Measurements from ENCODE around the gene DHX38. TPM values are rescaled to one million over a fixed set of nuclear protein-coding genes. Genes with fewer than 3 reads are reported as not detected.
A peak's percentile ranks its signal among the peaks of the same experiment; 100 is the strongest.

Gene DHX38
- total RNA-seq, 1 experiment from 2014 or later = 32.3 TPM

GRCh38 chr16:72120026-72120425 is 26.4 kb downstream of the DHX38 start:
- DNase-seq = no peak
- Histone ChIP-seq H3K4me1 (ENCODE audit: low read length) (no peaks in the 10 kb centered on the region), H3K4me2 (ENCODE audit: low read depth, low read length, poor library complexity, severe bottlenecking) (no peak overlapping the region), H3K27me3 (ENCODE audit: low read length) (no peaks in the 10 kb centered on the region), H4K20me1 (ENCODE audit: insufficient read depth, low read depth, low read length) (no peaks in the 10 kb centered on the region), H3K4me3 (ENCODE audit: low read length) (no peak overlapping the region), H3K27ac (ENCODE audit: low read length) (no peak overlapping the region), H3K79me2 (ENCODE audit: low read length) (no peaks in the 10 kb centered on the region), H3K9ac (ENCODE audit: low read length) (no peak overlapping the region), H2AFZ (ENCODE audit: low read length) (no peak overlapping the region), H3K36me3 (ENCODE audit: insufficient read depth, low read length) (no peaks in the 10 kb centered on the region), H3K9me2 (replicated peaks; ENCODE audit: insufficient read depth, low read length) (no peaks in the 10 kb centered on the region), H3K9me3 (ENCODE audit: low read length) (no peaks in the 10 kb centered on the region)

GRCh38 chr16:72122308-72122707 is 28.7 kb downstream of the DHX38 start:
- no peak overlapping the region for H2AFZ ChIP-seq (ENCODE audit: low read length)
- no peaks in the 10 kb centered on the region for H3K36me3 ChIP-seq (ENCODE audit: insufficient read depth, low read length)
- no peak overlapping the region for H3K4me3 ChIP-seq (ENCODE audit: low read length)
- H3K4me2 ChIP-seq (ENCODE audit: low read depth, low read length, poor library complexity, severe bottlenecking) = no peak overlapping the region
- no peaks in the 10 kb centered on the region for H3K79me2 ChIP-seq (ENCODE audit: low read length)
- no peaks in the 10 kb centered on the region for H3K27me3 ChIP-seq (ENCODE audit: low read length)
- no peak overlapping the region for H3K9ac ChIP-seq (ENCODE audit: low read length)
- no peak overlapping the region for H3K27ac ChIP-seq (ENCODE audit: low read length)
- H3K9me3 ChIP-seq (ENCODE audit: low read length) = no peaks in the 10 kb centered on the region
- H3K9me2 ChIP-seq (replicated peaks; ENCODE audit: insufficient read depth, low read length) = no peaks in the 10 kb centered on the region
- H4K20me1 ChIP-seq (ENCODE audit: insufficient read depth, low read depth, low read length) = no peaks in the 10 kb centered on the region
- no peaks in the 10 kb centered on the region for H3K4me1 ChIP-seq (ENCODE audit: low read length)
- no peak for DNase-seq

- no peak overlapping the region for H3K9ac ChIP-seq (ENCODE audit: low read length)
- no peaks in the 10 kb centered on the region for H3K9me3 ChIP-seq (ENCODE audit: low read length)
- no peaks in the 10 kb centered on the region for H3K79me2 ChIP-seq (ENCODE audit: low read length)
- no peak overlapping the region for H3K4me2 ChIP-seq (ENCODE audit: low read depth, low read length, poor library complexity, severe bottlenecking)
- no peak for DNase-seq
- no peak overlapping the region for H2AFZ ChIP-seq (ENCODE audit: low read length)
- no peaks in the 10 kb centered on the region for H3K4me1 ChIP-seq (ENCODE audit: low read length)
- no peaks in the 10 kb centered on the region for H3K27me3 ChIP-seq (ENCODE audit: low read length)
- H3K27ac ChIP-seq (ENCODE audit: low read length) = no peak overlapping the region
- H4K20me1 ChIP-seq (ENCODE audit: insufficient read depth, low read depth, low read length) = no peaks in the 10 kb centered on the region
- no peaks in the 10 kb centered on the region for H3K36me3 ChIP-seq (ENCODE audit: insufficient read depth, low read length)
- no peaks in the 10 kb centered on the region for H3K9me2 ChIP-seq (replicated peaks; ENCODE audit: insufficient read depth, low read length)
- H3K4me3 ChIP-seq (ENCODE audit: low read length) = no peak overlapping the region
These were observed 29.3 kb downstream of the DHX38 start for GRCh38 chr16:72122916-72123315.

GRCh38 chr16:72123426-72123825 is 29.8 kb downstream of the DHX38 start:
- Histone ChIP-seq H3K4me1 (ENCODE audit: low read length) (no peaks in the 10 kb centered on the region), H3K27me3 (ENCODE audit: low read length) (no peaks in the 10 kb centered on the region), H3K4me2 (ENCODE audit: low read depth, low read length, poor library complexity, severe bottlenecking) (no peak overlapping the region), H3K9me3 (ENCODE audit: low read length) (no peaks in the 10 kb centered on the region), H3K9ac (ENCODE audit: low read length) (no peak overlapping the region), H4K20me1 (ENCODE audit: insufficient read depth, low read depth, low read length) (no peaks in the 10 kb centered on the region), H3K4me3 (ENCODE audit: low read length) (no peak overlapping the region), H3K79me2 (ENCODE audit: low read length) (no peaks in the 10 kb centered on the region), H3K27ac (ENCODE audit: low read length) (no peak overlapping the region), H2AFZ (ENCODE audit: low read length) (no peak overlapping the region), H3K9me2 (replicated peaks; ENCODE audit: insufficient read depth, low read length) (no peaks in the 10 kb centered on the region), H3K36me3 (ENCODE audit: insufficient read depth, low read length) (no peaks in the 10 kb centered on the region)
- no peak for DNase-seq

- Histone ChIP-seq H3K4me1 (ENCODE audit: low read length) (no peaks in the 10 kb centered on the region), H3K27ac (ENCODE audit: low read length) (no peak overlapping the region), H4K20me1 (ENCODE audit: insufficient read depth, low read depth, low read length) (no peaks in the 10 kb centered on the region), H3K9me2 (replicated peaks; ENCODE audit: insufficient read depth, low read length) (no peaks in the 10 kb centered on the region), H3K9ac (ENCODE audit: low read length) (no peak overlapping the region), H3K4me2 (ENCODE audit: low read depth, low read length, poor library complexity, severe bottlenecking) (no peak overlapping the region), H3K27me3 (ENCODE audit: low read length) (no peaks in the 10 kb centered on the region), H3K79me2 (ENCODE audit: low read length) (no peaks in the 10 kb centered on the region), H2AFZ (ENCODE audit: low read length) (no peak overlapping the region), H3K4me3 (ENCODE audit: low read length) (no peak overlapping the region), H3K9me3 (ENCODE audit: low read length) (no peaks in the 10 kb centered on the region), H3K36me3 (ENCODE audit: insufficient read depth, low read length) (no peaks in the 10 kb centered on the region)
- DNase-seq = no peak
These were observed 30.5 kb downstream of the DHX38 start for GRCh38 chr16:72124148-72124547.

- H3K4me2 ChIP-seq (ENCODE audit: low read depth, low read length, poor library complexity, severe bottlenecking) = no peak overlapping the region
- no peak overlapping the region for H3K9ac ChIP-seq (ENCODE audit: low read length)
- no peaks in the 10 kb centered on the region for H3K79me2 ChIP-seq (ENCODE audit: low read length)
These were observed 31.4 kb downstream of the DHX38 start for GRCh38 chr16:72124761-72125634.

GRCh38 chr16:72125635-72126428 is 32.2 kb downstream of the DHX38 start:
- Histone ChIP-seq H3K4me3 (ENCODE audit: low read length) (no peak overlapping the region), H4K20me1 (ENCODE audit: insufficient read depth, low read depth, low read length) (no peaks in the 10 kb centered on the region), H2AFZ (ENCODE audit: low read length) (no peak overlapping the region), H3K9me3 (ENCODE audit: low read length) (no peaks in the 10 kb centered on the region), H3K79me2 (ENCODE audit: low read length) (no peaks in the 10 kb centered on the region), H3K27ac (ENCODE audit: low read length) (no peak overlapping the region), H3K27me3 (ENCODE audit: low read length) (no peaks in the 10 kb centered on the region), H3K9me2 (replicated peaks; ENCODE audit: insufficient read depth, low read length) (no peaks in the 10 kb centered on the region), H3K36me3 (ENCODE audit: insufficient read depth, low read length) (no peaks in the 10 kb centered on the region), H3K4me1 (ENCODE audit: low read length) (no peaks in the 10 kb centered on the region), H3K4me2 (ENCODE audit: low read depth, low read length, poor library complexity, severe bottlenecking) (no peak overlapping the region), H3K9ac (ENCODE audit: low read length) (no peak overlapping the region)
- no peak for DNase-seq

More at GRCh38 chr16:72124761-72125634, 31.4 kb downstream of the DHX38 start:
- Histone ChIP-seq H3K36me3 (ENCODE audit: insufficient read depth, low read length) (no peaks in the 10 kb centered on the region), H3K4me3 (ENCODE audit: low read length) (no peak overlapping the region), H3K9me2 (replicated peaks; ENCODE audit: insufficient read depth, low read length) (no peaks in the 10 kb centered on the region), H2AFZ (ENCODE audit: low read length) (no peak overlapping the region), H3K27ac (ENCODE audit: low read length) (no peak overlapping the region), H3K4me1 (ENCODE audit: low read length) (no peaks in the 10 kb centered on the region), H3K9me3 (ENCODE audit: low read length) (no peaks in the 10 kb centered on the region), H4K20me1 (ENCODE audit: insufficient read depth, low read depth, low read length) (no peaks in the 10 kb centered on the region), H3K27me3 (ENCODE audit: low read length) (no peaks in the 10 kb centered on the region)
- peak; percentile 82 for DNase-seq

GRCh38 chr16:72126429-72126765 is 32.8 kb downstream of the DHX38 start:
- Histone ChIP-seq H3K9me2 (replicated peaks; ENCODE audit: insufficient read depth, low read length) (no peaks in the 10 kb centered on the region), H3K79me2 (ENCODE audit: low read length) (no peaks in the 10 kb centered on the region), H3K9me3 (ENCODE audit: low read length) (no peaks in the 10 kb centered on the region), H3K36me3 (ENCODE audit: insufficient read depth, low read length) (no peaks in the 10 kb centered on the region), H3K4me2 (ENCODE audit: low read depth, low read length, poor library complexity, severe bottlenecking) (no peak overlapping the region), H2AFZ (ENCODE audit: low read length) (no peak overlapping the region), H3K4me1 (ENCODE audit: low read length) (no peaks in the 10 kb centered on the region), H3K4me3 (ENCODE audit: low read length) (no peak overlapping the region), H3K27ac (ENCODE audit: low read length) (no peak overlapping the region), H3K9ac (ENCODE audit: low read length) (no peak overlapping the region), H4K20me1 (ENCODE audit: insufficient read depth, low read depth, low read length) (no peaks in the 10 kb centered on the region), H3K27me3 (ENCODE audit: low read length) (no peaks in the 10 kb centered on the region)
- DNase-seq = peak; percentile 24
